H1 (cell line): ENCODE results near the gene DOCK9. TPM values are rescaled to one million over a fixed set of nuclear protein-coding genes. Genes with fewer than 3 reads are reported as not detected.

ENCODE experiments used
- CTCF ChIA-PET: fragments of 300-600 bp; sonication (Branson Sonifier 250); formaldehyde crosslinking; loops from one replicate; lab custom pipeline; 2021; ENCODE audit not compliant: partially characterized antibody; lab: Charles Lee
- POLR2A ChIA-PET: fragments of 300-600 bp; sonication (Branson Sonifier 250); formaldehyde crosslinking; loops from one replicate; lab custom pipeline; 2021; ENCODE audit warnings: inconsistent platforms; ENCODE audit not compliant: partially characterized antibody; lab: Charles Lee
- DNase-seq, 2 experiments: peaks; one replicate each; pipeline versions ENCODE4 v3.0.0 to v3.0.0-alpha.2; 2010 to 2022; ENCODE audit warnings: low spot score in 2 of 2, low read depth in 1 of 2, mixed read lengths in 1 of 2
- FAIRE-seq: peaks from 2 replicates; lab custom pipeline; 2011; peaks lifted over from hg19 to GRCh38; lab: Jason Lieb, UNC
- H2AFZ ChIP-seq: 2 replicates; pipeline ENCODE4 v1.8.1; 2012; ENCODE audit warnings: low read length, inconsistent platforms
- H2AK5ac ChIP-seq: 2 replicates; pipeline ENCODE4 v1.6.1; 2013; ENCODE audit warnings: low read depth, low read length
- H2BK120ac ChIP-seq: replicated peaks from 2 replicates; pipeline ENCODE3; 2013; ENCODE audit warnings: low read depth, low read length, inconsistent platforms
- H2BK12ac ChIP-seq: 2 replicates; pipeline ENCODE4 v1.6.1; 2013; ENCODE audit warnings: low read depth, low read length
- H2BK15ac ChIP-seq: 2 replicates; pipeline ENCODE4 v1.6.1; 2013; ENCODE audit warnings: low read length
- H2BK20ac ChIP-seq: 2 replicates; pipeline ENCODE4 v1.6.1; 2013; ENCODE audit warnings: low read length
- H2BK5ac ChIP-seq: 2 replicates; pipeline ENCODE4 v1.6.1; 2013; ENCODE audit warnings: low read depth, low read length
- H3K14ac ChIP-seq: 2 replicates; pipeline ENCODE4 v1.6.1; 2013; ENCODE audit warnings: inconsistent platforms; ENCODE audit not compliant: insufficient read length
- H3K18ac ChIP-seq: 2 replicates; pipeline ENCODE4 v1.6.1; 2013; ENCODE audit warnings: low read length; ENCODE audit errors: extremely low read depth
- H3K23ac ChIP-seq: 2 replicates; pipeline ENCODE4 v1.6.1; 2013; ENCODE audit warnings: inconsistent platforms; ENCODE audit not compliant: insufficient read length
- H3K23me2 ChIP-seq: 2 replicates; pipeline ENCODE4 v1.6.1; 2013; ENCODE audit warnings: low read depth, low read length
- H3K27ac ChIP-seq: 2 replicates; pipeline ENCODE4 v1.6.1; 2011; ENCODE audit warnings: low read depth, low read length, inconsistent platforms
- H3K27me3 ChIP-seq, 4 experiments: replicated peaks in 1 of 4; 1 replicate in 1 of 4; 2 replicates in 3 of 4; pipeline versions ENCODE4 v1.6.1 to v1.8.1; 2011 to 2013; ENCODE audit warnings: low read length in 3 of 4, mild to moderate bottlenecking in 3 of 4, inconsistent platforms in 2 of 4, mixed read lengths in 2 of 4, moderate library complexity in 1 of 4; ENCODE audit not compliant: control insufficient read depth in 3 of 4, insufficient read depth in 3 of 4; ENCODE audit errors: extremely low read depth in 1 of 4
- H3K36me3 ChIP-seq, 4 experiments: 2 replicates each; pipeline versions ENCODE4 v1.6.1 to v1.8.1; 2011 to 2013; ENCODE audit warnings: mild to moderate bottlenecking in 4 of 4, low read length in 3 of 4, moderate library complexity in 2 of 4, control low read depth in 1 of 4, inconsistent platforms in 1 of 4; ENCODE audit not compliant: insufficient read depth in 4 of 4, control insufficient read depth in 2 of 4
- H3K4ac ChIP-seq: replicated peaks from 2 replicates; pipeline ENCODE3; 2013; ENCODE audit warnings: low read length, low read depth, mixed read lengths, inconsistent platforms; ENCODE audit not compliant: insufficient read length
- H3K4me1 ChIP-seq, 4 experiments: replicated peaks in 1 of 4; 1 replicate in 1 of 4; 2 replicates in 3 of 4; pipeline versions ENCODE4 v1.6.1 to v1.8.1; 2011 to 2013; ENCODE audit warnings: low read length in 3 of 4, inconsistent platforms in 2 of 4, mixed read lengths in 1 of 4; ENCODE audit not compliant: insufficient read depth in 4 of 4, control insufficient read depth in 3 of 4
- H3K4me2 ChIP-seq, 2 experiments: 2 replicates each; pipeline versions ENCODE4 v1.6.1 to v1.8.1; 2011 to 2013; ENCODE audit warnings: low read depth in 2 of 2, low read length in 2 of 2, control low read depth in 1 of 2, inconsistent platforms in 1 of 2, mild to moderate bottlenecking in 1 of 2; ENCODE audit not compliant: insufficient read depth in 1 of 2
- H3K4me3 ChIP-seq, 4 experiments: fragments of 200-600, 300-600 bp in 1 of 4; sonication (generic), shearing (Covaris generic), sonication (Bioruptor Twin) in 1 of 4; 2 replicates each; pipeline versions ENCODE4 v1.5.1 to v1.8.1; 2011 to 2016; ENCODE audit warnings: low read length in 4 of 4, low read depth in 3 of 4, control low read depth in 2 of 4, inconsistent platforms in 2 of 4, mild to moderate bottlenecking in 2 of 4, mixed read lengths in 1 of 4, moderate library complexity in 1 of 4; ENCODE audit not compliant: insufficient read depth in 2 of 4; ENCODE audit errors: extremely low read depth in 1 of 4
- H3K56ac ChIP-seq: replicated peaks from 2 replicates; pipeline ENCODE3; 2013; ENCODE audit warnings: low read depth, mild to moderate bottlenecking, mixed read lengths, low read length, inconsistent platforms; ENCODE audit not compliant: insufficient read length
- H3K79me1 ChIP-seq: 2 replicates; pipeline ENCODE4 v1.6.1; 2013; ENCODE audit warnings: low read depth, low read length, control low read depth
- H3K79me2 ChIP-seq, 2 experiments: 2 replicates each; pipeline versions ENCODE4 v1.6.1 to v1.8.1; 2012 to 2013; ENCODE audit warnings: low read length in 2 of 2, mild to moderate bottlenecking in 2 of 2, inconsistent platforms in 1 of 2; ENCODE audit not compliant: insufficient read depth in 2 of 2, control insufficient read depth in 1 of 2
- H3K9ac ChIP-seq, 4 experiments: replicated peaks in 1 of 4; 1 replicate in 1 of 4; 2 replicates in 3 of 4; pipeline versions ENCODE4 v1.6.1 to v1.8.1; 2011 to 2013; ENCODE audit warnings: low read depth in 3 of 4, low read length in 3 of 4, control low read depth in 2 of 4, mild to moderate bottlenecking in 2 of 4, moderate library complexity in 2 of 4, inconsistent platforms in 1 of 4; ENCODE audit errors: extremely low read depth in 1 of 4
- H3K9me3 ChIP-seq, 2 experiments: 2 replicates each; pipeline versions ENCODE4 v1.6.1 to v1.8.1; 2012 to 2013; ENCODE audit warnings: mild to moderate bottlenecking in 2 of 2, moderate library complexity in 2 of 2, control low read depth in 1 of 2, inconsistent platforms in 1 of 2, low read depth in 1 of 2, low read length in 1 of 2, mixed read lengths in 1 of 2; ENCODE audit not compliant: insufficient read depth in 2 of 2
- H4K20me1 ChIP-seq, 2 experiments: replicated peaks in 1 of 2; 2 replicates each; pipeline versions ENCODE3 to v1.8.1; 2011 to 2013; ENCODE audit warnings: inconsistent platforms in 2 of 2, low read length in 2 of 2, mild to moderate bottlenecking in 1 of 2; ENCODE audit not compliant: insufficient read depth in 2 of 2, control insufficient read depth in 1 of 2
- H4K5ac ChIP-seq: 2 replicates; pipeline ENCODE4 v1.6.1; 2013; ENCODE audit warnings: low read length, low read depth, mixed read lengths, inconsistent platforms; ENCODE audit not compliant: insufficient read length
- H4K8ac ChIP-seq: 2 replicates; pipeline ENCODE4 v1.8.0; 2013; ENCODE audit warnings: mild to moderate bottlenecking, moderate library complexity, low read length, inconsistent platforms; ENCODE audit not compliant: insufficient read depth; ENCODE audit errors: extremely low read depth
- H4K91ac ChIP-seq: replicated peaks from 2 replicates; pipeline ENCODE3; 2013; ENCODE audit warnings: low read length, mixed read lengths, inconsistent platforms; ENCODE audit not compliant: insufficient read length
- CEBPB ChIP-seq: IDR thresholded peaks from 2 replicates; pipeline ENCODE4 v1.6.1; 2012; ENCODE audit warnings: low read depth, low read length
- CHD2 ChIP-seq: IDR thresholded peaks from 2 replicates; pipeline ENCODE4 v1.6.1; 2012; ENCODE audit warnings: low read length, improper control_type of control experiment
- CREB1 ChIP-seq: IDR thresholded peaks from 2 replicates; pipeline ENCODE4 v1.6.1; 2012; ENCODE audit warnings: inconsistent platforms
- EGR1 ChIP-seq: IDR thresholded peaks from 2 replicates; pipeline ENCODE4 v1.6.1; 2011; ENCODE audit warnings: low read depth, low read length, borderline replicate concordance
- EP300 ChIP-seq, 2 experiments: IDR thresholded peaks; 1 replicate in 1 of 2; 2 replicates in 1 of 2; pipeline ENCODE4 v1.6.1; 2011 to 2012; ENCODE audit warnings: low read depth in 2 of 2, low read length in 2 of 2, mild to moderate bottlenecking in 2 of 2, borderline replicate concordance in 1 of 2, inconsistent platforms in 1 of 2, moderate library complexity in 1 of 2
- JUN ChIP-seq: IDR thresholded peaks from 2 replicates; pipeline ENCODE4 v1.6.1; 2011; ENCODE audit warnings: low read depth, mild to moderate bottlenecking, improper control_type of control experiment, low read length
- JUND ChIP-seq: IDR thresholded peaks from 2 replicates; pipeline ENCODE4 v1.6.1; 2011; ENCODE audit warnings: mild to moderate bottlenecking, improper control_type of control experiment, low read length
- KDM1A ChIP-seq: fragments of 200-600, 300-600 bp; sonication (generic); IDR thresholded peaks from 2 replicates; pipeline ENCODE4 v1.7.1; 2016; ENCODE audit warnings: mild to moderate bottlenecking, low read length, borderline replicate concordance
- POU5F1 ChIP-seq: IDR thresholded peaks from 2 replicates; pipeline ENCODE4 v1.6.1; 2011; ENCODE audit warnings: low read depth, mild to moderate bottlenecking, low read length, moderate library complexity
- RFX5 ChIP-seq: IDR thresholded peaks from 2 replicates; pipeline ENCODE4 v1.6.1; 2011; ENCODE audit warnings: low read depth, low read length, improper control_type of control experiment, borderline replicate concordance
- RXRA ChIP-seq: IDR thresholded peaks from 2 replicates; pipeline ENCODE4 v1.6.1; 2011; ENCODE audit warnings: low read depth, mild to moderate bottlenecking, low read length, moderate library complexity; ENCODE audit not compliant: insufficient read depth
- SIX5 ChIP-seq: IDR thresholded peaks from 2 replicates; pipeline ENCODE4 v1.6.1; 2011; ENCODE audit warnings: mild to moderate bottlenecking, low read depth, low read length
- SRF ChIP-seq: IDR thresholded peaks from 2 replicates; pipeline ENCODE4 v1.6.1; 2011; ENCODE audit warnings: mild to moderate bottlenecking, low read depth, low read length, moderate library complexity
- SUZ12 ChIP-seq: fragments of 200-600 bp; sonication (generic); IDR thresholded peaks from 2 replicates; pipeline ENCODE4 v1.6.1; 2012; ENCODE audit warnings: mild to moderate bottlenecking, inconsistent platforms, low read length, moderate library complexity, mixed read lengths
- TEAD4 ChIP-seq: IDR thresholded peaks from 2 replicates; pipeline ENCODE4 v1.6.1; 2012; ENCODE audit warnings: low read depth, low read length, inconsistent platforms, mixed read lengths
- ZNF274 ChIP-seq: IDR thresholded peaks from 2 replicates; pipeline ENCODE4 v1.7.0; 2012; ENCODE audit warnings: low read length, borderline replicate concordance; ENCODE audit errors: extremely low read depth
- WGBS, 2 experiments: shearing (Covaris generic) in 1 of 2; methylation state at CpG; one replicate each; pipeline versions ENCODE4 v1.1.6 to v1.1.7; 2013 to 2015; ENCODE audit warnings: low lambda C conversion rate in 2 of 2, mixed read lengths in 2 of 2, inconsistent platforms in 1 of 2, low coverage in 1 of 2, missing lambda C conversion rate in 1 of 2; ENCODE audit not compliant: insufficient replicate concordance in 2 of 2, insufficient coverage in 1 of 2, insufficient read length in 1 of 2; ENCODE audit errors: extremely low coverage in 1 of 2, missing lambda C conversion rate in 1 of 2; 5-methylcytosine and 5-hydroxymethylcytosine counted together
- polyA plus RNA-seq, 7 experiments: library from polyadenylated mRNA; depleted of rRNA in 3 of 7; stranded (reverse) in 5 of 7; unstranded in 2 of 7; fragments of >200 nt in 5 of 7; fragments of 200-250 nt in 2 of 7; gene quantifications; 1 replicate in 5 of 7; 2 replicates in 1 of 7; 4 replicates in 1 of 7; pipeline versions ENCODE4 v1.2.1 to v1.2.3, GENCODE V29; 2011 to 2013; ENCODE audit warnings: missing spikeins in 2 of 7, mixed read lengths in 2 of 7
- total RNA-seq: library from RNA; stranded (reverse); fragmentation: NEBNext Ultra II Directional; extraction: Animal tissue kit (Norgen Biotek cat#: 25700); gene quantifications from 2 replicates; pipeline ENCODE4 v1.2.1, GENCODE V29; 2021

The DOCK9 gene
- total and polyA plus RNA-seq, 2 of the 8 experiments (the other 6 are each of a cell fraction or from before 2014, with no cell fraction given) = 21.6 to 31.5 TPM

GRCh38 chr13:98994080-98994479 lies 16.2 kb upstream of the DOCK9 start:
- POLR2A ChIA-PET = interaction anchor here (1.1 to 1.2 kb wide), 3 partner anchors 9 to 23 kb away, joined by 3 to 4 read pairs (median 3); no protein-coding TSS in a partner anchor
- Histone ChIP-seq H2BK12ac (no peak overlapping the region), H3K4ac (no peak overlapping the region), H2AFZ (no peak overlapping the region), H3K14ac (no peak overlapping the region), H4K5ac (no peak overlapping the region), H3K23me2 (no peaks in the 10 kb centered on the region), H3K79me1 (no peaks in the 10 kb centered on the region), H3K23ac (no peak overlapping the region), H3K9me3 (no peaks in the 10 kb centered on the region), H3K4me1 (peaks cover 2 to 5% (median 4%) of the 10 kb centered on the region in 4 experiments; a peak in 5 of 7 replicates), H3K9ac (no peak overlapping the region), H4K91ac (no peak overlapping the region), H3K79me2 (no peaks in the 10 kb centered on the region), H3K56ac (no peak overlapping the region), H3K4me2 (no peak overlapping the region), H2BK5ac (no peak overlapping the region), H3K4me3 (no peak overlapping the region), H2BK120ac (no peak overlapping the region), H3K18ac (no peak overlapping the region), H3K27me3 (no peaks in the 10 kb centered on the region), H3K36me3 (no peaks in the 10 kb centered on the region), H4K20me1 (no peaks in the 10 kb centered on the region), H2BK20ac (no peak overlapping the region), H2BK15ac (no peak overlapping the region), H4K8ac (no peak overlapping the region), H2AK5ac (no peak overlapping the region), H3K27ac (no peak overlapping the region)
- DNase-seq = peak in 1 of 2 experiments; percentile 45
- CTCF ChIA-PET = interaction anchor here (1.0 to 1.3 kb wide), 4 partner anchors 9 to 182 kb away, joined by 3 to 7 read pairs (median 4); partner anchors contain the start of gene DOCK9
- FAIRE-seq = peak; percentile 19
- 87% methylated on average over 2 of the region's 2 CpGs; no CpG with 5 or more reads in 1 of the 2 experiments for WGBS, 2 experiments
- TF ChIP-seq CEBPB (no peak), SUZ12 (no peak), JUND (no peak), POU5F1 (no peak), JUN (no peak), SRF (no peak), EGR1 (no peak), RXRA (no peak), CHD2 (no peak), TEAD4 (no peak), RFX5 (no peak), CREB1 (no peak), EP300 (IDR thresholded peaks at IDR 0.05; ENCODE audit: borderline replicate concordance in 1 of 2, low read depth in 2 of 2, low read length in 2 of 2) (no peak), ZNF274 (no peak), SIX5 (no peak), KDM1A (no peak)
